GM19328 (cell line): ENCODE measurements around the gene ATP4A.

Experiments used
- ATAC-seq: cut with Tn5 transposase; IDR thresholded peaks from one replicate; pipeline ENCODE4 v1.9.1; 2021; ENCODE audit warnings: mild to moderate bottlenecking, moderate library complexity; ENCODE audit not compliant: unreplicated experiment

ATP4A gene

DNA sequence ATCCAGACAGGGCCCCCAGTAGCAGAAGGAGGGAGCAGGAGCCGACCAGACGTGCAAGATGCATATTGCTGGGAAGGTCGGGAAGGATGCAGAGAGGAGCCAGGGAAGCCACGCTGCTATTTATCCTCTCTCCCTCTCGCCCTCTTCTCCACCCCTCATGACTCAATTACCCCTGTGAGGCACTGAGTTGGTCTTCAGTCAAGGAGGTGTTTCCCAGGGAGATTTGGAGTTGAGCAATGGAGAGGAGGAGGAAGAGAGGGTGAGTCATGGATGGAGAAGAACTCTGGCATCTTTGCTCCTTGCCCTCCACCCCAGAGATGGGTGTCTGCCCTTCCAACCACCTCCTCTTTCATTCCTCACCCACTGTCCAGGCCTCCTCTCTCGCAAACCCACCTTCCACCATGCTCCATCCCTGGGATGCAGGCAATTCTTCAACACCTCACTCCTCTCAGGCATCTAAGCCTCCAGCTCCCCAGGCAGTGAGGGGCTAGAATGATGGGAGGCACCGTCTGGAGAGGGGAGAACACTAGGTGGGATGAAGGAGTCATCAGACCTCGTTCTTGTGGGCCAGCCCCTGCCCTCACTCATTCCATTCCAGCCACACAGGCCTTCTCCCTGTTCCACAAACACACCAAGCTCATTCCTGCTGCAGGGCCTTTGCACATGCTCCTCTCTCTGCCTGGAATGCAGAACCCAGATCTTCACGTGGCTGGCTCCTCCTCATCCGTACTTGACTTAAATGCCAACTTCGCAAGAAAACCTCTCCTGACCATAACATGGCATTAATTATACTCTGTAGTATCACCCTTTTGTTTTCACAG is 35.0 kb downstream of the ATP4A start, which contains the start of gene SBSN:
Gene SBSN (minus strand): TSS at position 94 of the 821 bp plus-strand sequence. CDS start 30 bp downstream, at position 64.
- ATAC-seq = no peak

DNA sequence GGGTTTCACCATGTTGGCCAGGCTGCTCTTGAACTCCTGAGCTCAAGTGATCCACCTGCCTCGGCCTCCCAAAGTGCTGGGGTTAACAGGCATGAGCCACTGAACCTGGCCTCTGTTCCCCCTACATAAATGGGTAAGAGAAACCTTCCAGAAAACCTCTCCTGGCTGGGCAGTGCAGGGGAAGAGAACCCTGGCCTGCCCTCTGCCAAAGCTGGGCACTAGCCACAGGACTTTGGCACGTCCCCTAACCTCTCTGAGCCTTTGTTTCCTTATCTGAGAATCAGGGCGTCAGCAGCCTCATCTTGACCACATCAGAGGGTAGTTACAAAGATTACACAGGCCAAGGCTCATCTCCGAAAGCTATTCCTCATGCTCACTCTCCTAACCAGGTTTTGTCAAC is 37.6 kb downstream of the ATP4A start:
- ATAC-seq = no peak

DNA sequence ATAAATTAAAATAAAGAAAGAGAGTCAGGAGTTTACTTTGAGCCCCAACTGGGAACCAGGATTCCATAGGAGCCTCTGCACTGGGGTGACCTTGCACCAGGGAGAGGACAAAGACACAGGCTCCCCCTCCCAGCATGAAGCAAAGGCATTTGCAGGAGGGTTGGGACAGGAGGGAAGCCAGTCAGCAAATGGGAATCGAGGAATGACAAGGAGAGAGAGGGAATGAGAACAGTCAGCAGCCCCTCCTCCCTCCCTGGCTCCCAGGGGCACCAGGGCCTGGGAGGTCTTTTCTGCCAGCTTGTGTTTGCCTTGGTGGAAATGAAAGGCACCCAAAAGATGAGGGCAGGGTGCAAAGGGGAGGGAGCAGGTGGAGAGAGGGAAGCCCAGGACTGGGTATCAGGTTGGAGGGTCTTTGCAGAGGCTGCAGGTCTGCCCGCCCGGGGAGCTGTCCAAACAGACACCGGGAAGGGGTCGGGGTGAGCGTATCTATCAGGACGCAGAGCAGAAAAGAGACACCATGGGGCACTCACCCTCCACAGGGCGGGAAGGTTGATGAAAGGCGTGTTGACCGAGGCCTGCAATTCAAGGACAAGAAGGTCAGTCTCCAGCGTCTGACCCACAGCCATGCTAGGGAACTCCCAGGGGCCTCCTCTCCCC is 39.1 kb downstream of the ATP4A start:
- ATAC-seq = no peak

DNA sequence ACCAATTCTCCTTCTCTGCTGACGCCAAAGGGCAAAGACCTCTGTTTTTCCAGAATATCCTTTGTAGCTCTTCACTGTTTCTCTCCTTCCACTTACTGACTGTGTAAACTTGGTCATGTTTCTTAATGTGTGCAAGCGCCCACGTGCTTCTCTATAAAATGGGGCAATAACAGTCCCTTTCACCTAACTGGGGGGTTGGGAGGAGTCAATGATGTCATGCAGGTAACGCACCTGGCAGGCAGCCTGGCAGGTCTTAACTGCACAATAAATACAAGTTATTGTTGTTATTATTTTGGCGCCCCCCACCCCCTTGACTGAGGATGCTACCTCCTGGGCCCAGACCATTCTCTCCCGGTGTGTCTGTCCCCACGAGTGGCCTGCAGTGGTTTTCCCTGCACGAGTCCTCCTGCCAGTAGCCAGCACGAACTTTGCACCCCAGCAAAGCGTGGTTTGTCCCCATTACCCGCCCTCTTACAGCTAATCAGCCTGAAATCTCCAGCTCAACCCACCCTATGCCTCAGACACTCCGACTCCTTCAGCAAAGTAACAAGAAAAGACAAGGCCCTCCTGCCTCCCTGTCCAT is 40.6 kb downstream of the ATP4A start:
- no peak for ATAC-seq

DNA sequence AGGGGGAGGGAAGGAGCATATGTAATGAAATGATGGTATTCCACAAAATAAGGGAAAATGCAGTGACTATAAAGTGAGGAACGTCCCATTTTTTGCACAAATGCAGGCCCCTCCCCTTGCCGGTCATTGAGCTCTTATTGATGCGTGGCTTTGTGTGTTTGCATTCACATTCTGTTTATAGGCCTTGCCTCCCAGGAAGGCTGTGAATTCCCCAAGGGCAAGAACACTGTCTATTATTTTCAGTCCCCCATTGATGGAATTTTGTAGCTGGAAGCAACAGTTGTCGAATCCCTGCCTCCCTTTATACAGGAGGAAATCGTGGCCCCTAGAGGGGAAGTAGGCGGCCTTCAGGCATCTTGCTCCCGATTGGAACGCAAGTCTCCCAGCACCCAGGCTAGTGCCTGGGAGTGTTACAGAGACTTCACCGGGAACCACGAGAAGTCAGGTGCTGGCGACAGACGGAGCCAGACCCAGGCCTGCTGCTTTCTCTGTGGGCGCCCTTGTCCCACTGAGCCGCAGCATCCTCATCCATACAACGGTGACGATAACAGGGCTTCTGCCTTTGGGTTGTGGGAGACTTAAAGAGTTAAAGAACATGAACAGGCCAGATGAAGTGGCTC is 42.2 kb downstream of the ATP4A start:
- no peak for ATAC-seq

DNA sequence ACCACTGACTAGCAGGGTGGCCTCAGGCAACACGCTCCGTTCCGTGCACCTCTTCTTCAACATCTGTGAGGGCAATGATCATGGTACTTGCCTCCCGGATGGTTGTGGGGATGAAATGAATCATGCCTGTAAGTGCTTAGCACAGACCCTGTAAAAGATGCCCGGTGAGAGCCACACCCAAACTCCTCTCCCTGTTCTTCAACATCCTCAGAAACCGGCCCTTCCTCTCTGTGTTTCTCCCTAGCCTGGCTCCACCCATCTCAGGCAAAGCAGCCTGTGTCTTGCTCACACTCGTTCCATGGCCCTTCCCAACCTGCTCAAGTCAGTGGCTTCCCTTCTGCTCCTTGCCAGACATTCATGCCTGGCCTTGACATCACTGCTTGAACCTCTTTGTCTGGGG is 44.2 kb downstream of the ATP4A start:
- no peak for ATAC-seq

DNA sequence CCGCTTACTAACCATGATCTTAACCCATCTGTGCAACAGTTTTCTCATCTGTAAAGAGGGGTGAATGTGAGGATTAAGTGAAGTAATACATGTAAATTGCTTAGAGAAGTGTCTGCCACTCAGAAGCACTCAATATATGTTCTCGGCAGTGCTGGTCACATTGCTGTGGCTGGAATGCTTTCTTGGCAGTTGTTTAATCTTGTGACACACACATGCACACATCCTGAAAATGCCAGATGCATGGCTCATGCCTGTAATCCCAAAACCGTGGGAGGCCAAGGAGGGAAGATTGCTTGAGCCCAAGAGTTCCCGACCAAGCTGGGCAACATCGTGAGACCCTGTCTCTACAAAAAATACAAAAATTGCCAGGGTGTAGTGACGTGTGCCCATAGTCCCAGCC is 45.1 kb downstream of the ATP4A start:
- no peak for ATAC-seq

DNA sequence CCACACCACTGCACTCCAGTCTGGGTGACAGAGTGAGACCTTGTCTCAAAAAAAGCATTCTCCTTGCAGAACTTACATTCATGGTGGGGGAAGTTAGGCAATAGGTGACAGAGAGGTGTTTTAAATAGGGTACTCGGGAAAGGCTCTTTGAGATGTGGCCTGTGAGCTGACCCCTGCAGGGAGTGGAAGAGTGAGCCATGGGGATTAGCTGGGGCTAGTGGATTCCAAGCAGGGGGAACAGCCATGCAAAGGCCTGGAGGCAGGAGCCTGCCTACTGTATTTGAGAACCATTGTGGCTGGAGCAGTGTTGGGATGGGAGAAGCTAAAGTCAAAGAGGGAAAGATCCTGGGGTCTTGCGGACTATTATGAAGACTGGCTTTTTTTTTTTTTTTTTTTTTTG is 46.1 kb downstream of the ATP4A start:
- ATAC-seq = no peak

DNA sequence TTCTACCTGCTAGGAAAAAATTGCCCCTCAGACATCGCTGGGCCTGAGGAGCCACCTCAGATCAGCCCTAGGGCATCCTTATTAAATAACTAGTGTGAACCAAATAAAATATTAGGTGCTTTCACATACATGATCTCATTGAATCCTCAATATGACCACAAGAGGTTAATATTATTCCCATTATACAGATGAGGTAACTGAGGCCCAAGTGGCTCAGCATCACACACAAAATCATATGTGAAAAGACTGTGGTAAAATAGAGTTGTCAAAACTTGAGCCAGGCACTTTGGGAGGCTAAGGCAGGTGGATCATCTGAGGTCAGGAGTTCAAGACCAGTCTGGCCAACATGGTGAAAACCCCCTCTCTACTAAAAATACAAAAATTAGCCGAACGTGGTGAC is 47.1 kb downstream of the ATP4A start:
- ATAC-seq = no peak

DNA sequence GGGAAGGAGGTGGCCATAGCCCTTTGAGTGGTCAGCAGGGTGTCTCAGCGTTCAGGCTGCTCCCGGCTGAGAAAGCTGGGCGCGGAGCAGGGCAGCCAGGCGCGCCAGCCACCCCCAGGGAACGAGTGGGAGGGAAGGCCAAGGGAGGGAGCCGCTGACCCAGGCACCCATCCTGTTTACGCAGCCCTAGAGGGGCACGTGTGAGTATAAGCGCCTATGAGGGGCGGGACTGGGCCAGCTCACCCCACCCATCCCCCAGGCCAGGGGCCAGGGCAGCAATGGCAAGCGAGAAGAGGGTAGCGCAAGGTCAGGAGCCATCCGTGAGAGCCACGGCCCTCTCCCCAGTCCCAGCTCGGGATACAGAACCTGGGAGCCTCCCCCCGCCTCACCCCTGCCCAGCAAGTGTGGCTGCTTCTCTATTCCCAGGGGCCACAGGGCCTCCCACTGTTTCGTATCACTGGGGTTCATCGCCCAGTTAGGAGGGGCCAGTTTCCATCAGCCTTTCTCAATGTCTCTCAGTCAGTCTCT is 49.1 kb downstream of the ATP4A start:
- ATAC-seq = no peak

DNA sequence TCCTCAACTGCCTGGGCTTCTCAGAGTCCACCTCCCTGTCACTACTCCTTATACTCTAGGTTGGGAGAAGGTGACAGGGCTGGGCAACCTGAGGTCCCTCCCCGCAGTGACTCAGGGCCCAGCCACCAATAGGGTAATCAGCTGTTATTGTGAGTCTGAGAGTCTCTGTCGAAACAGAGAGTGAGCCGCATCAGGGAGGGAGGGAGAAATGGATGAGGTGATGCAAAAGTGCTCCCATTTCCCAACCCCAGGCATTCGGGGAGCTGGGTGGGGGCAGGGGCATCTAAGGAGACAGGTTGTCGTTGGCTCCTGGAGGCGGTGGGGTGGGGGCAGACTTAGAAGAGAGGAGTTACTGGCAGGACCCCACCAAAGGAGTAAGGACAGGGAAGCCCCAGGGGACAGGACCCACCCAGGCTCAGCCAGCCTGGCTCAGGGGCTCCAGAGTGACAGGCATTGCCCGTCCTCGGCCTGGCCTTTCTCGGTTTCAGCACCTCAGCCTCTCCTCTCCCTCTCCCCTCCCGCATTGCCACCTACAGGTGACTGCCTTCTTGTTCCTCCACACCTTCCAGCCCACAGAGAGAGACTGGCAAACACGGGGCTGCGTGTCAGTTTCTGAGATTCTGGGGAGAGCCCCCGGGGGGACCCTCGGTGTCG is 49.7 kb downstream of the ATP4A start, which contains the start of gene DMKN:
Gene DMKN (minus strand): TSS at position 22 of the 654 bp plus-strand sequence. CDS start 174 bp downstream, outside the sequence.
- no peak for ATAC-seq

DNA sequence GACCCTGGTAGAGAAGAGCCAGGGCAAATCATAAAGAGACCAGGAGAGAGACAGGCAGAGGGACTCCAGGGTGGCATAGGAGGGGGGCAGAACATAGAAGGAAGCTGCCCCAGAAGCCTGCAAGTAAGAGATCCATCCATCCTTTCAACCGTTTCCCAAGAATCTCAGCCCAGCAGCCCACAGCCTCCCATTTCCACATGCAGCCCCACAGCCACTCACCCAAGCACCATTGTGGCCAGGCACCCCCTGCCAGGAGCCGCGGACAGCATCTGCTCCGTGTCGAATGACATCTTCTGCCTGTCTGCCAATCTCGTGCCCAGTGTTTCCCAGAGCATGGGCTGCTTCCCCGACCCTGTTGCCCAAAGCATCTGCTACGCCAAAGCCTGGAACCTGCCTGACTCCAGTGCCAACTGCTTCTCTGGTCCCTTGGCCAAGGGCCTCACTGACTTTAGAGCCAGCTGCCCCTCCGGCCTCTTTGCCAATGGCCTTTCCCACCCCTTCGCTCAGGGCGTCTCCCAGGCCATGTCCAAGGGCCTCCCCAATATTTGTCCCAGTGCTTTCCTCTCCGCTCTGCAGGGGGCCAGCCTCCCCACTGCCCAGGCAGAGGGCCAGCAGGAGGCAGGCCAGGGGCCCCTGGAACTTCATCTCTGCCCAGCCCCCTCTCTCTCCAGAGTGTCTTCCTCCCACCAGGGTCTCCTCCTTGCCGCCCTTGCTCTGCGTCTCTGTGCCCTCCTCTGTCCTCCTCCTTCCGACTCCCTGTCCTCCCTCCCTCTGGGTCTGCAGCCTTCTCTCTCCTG is 50.4 kb downstream of the ATP4A start:
- ATAC-seq = no peak

DNA sequence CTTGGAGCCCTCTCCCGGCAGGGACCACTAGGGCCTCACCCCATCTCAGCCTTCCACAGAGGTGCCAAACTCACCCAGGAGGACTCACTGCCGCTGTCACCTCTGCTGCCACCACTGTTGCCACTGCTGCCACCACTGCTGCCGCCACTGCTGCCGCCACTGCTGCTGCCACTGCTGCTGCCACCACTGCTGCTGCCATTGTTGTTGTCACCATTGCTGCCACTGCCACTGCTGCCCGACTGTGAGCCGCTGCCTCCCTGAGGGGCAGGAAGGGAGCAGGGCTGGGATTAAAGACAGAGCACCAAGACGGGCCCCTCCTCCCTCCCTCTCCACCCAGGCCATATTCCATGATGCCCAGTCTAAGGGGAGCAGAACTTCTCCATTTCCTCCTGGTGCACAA is 52.1 kb downstream of the ATP4A start:
- ATAC-seq = no peak

DNA sequence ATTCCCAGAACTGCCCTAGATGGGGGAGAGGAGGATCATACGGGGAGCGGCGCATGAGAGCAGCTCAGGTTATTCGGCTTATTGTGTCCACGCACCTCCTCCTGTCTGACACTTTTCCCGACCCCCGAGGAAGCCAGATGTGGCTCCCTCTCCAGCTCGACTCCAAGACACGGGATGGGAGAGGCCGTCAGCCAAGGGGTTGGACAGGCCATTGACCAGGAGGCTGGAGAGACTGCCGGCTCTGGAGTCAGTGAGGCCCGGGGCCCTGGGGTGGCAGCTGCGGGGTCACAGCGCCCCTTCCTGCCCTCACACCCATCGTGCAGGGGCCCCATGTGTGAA is 52.9 kb downstream of the ATP4A start:
- no peak for ATAC-seq

DNA sequence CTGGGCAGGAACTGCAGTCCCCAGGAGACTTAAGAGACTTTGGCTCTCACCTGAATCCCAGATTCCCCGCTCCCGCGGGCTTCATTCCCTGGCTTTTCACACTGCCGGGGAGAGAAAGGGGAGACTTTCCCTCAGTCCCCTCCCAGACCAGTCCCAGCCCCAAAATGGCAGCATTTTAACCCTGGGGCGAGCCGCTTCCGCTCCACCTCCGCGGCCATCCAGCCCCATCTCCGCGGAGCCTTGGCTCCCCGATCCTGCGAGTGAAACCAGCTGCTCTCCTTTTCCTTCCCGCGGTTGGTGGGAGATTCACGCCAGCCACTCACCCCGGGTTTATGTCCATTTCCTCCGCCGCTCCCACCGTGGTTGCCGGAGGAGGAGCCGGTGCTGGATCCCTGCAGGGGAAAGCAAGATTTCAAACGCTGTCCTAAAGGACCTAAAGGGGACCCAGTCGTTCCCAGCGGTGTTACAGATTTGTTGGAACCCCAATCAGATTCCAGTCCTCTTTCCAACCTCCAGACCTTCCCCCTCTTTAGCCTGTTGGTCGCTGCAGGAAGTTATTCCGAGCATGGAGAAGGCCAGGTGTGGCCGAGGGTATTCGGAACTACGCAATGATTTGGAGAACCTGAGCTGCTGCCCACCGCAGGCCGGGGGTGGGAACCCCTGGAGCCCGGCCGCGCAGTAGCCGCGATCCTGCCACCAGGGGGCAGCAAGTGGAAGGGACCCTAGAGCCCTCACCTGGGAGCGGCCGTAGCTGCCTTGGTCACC is 53.4 kb downstream of the ATP4A start:
- ATAC-seq = no peak

DNA sequence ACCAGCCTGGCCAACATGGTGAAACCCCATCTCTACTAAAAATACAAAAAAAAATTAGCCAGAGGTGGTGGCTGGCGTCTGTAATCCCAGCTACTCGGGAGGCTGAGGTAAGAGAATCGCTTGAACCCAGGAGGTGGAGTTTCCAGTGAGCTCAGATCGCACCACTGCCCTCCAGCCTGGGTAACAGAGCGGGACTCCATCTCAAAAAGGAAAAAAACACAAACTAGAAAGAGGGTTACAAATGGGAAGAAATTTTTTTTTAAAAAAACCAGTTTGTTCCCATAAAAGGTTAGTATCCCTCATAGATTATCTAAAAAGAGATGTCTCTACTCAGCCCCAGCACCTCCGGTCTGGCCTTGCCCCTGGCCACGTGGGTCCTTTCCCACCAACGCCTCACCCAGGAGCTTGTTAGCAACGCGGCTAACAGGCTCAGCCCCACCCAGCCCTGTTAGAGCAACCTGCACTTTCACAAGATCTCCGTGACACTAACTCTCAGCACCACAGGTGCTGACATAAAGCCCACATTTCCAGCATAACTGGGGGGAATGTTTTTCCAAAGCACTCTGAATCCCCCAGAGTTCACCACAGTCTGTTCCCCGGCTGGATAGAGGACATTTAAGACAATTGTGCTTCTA is 54.3 kb downstream of the ATP4A start:
- no peak for ATAC-seq

DNA sequence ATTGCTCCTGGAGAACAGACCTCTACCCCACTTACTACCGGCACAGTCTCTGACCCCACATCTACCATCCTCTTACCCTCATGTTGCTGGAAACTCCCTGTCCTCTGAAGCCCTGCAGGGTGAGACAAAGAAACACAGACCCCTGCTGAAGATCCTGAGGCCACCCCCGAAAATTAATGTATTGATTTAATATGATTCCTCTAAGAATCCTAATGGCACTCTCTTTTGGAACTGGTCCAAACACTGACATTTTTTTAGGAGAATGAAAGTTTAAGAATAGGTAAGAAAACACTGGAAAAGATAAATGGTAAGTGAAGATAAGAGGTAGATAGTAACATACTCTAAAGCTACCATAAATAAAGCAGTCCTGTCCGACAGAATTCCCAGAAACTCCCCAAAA is 55.3 kb downstream of the ATP4A start:
- no peak for ATAC-seq

DNA sequence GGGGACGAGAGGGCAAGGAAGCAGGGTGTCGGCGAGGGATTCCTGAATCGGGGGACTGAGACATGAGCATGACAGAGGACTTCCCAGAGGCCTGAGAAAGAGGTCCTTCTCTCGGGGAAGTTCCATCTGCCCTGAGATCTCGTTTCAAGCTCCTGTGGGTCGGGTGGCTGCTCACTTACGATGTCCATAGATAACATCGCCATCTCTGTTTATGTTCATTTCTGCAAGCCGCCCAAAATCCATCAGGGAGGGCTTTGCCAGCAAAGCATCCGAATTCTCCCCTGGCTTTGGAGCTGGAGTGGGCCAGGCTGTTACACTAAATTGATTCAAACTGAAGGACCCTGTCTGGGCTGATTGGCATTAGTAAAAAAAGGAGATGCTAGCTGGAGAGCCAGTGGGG is 55.9 kb downstream of the ATP4A start:
- ATAC-seq = no peak

DNA sequence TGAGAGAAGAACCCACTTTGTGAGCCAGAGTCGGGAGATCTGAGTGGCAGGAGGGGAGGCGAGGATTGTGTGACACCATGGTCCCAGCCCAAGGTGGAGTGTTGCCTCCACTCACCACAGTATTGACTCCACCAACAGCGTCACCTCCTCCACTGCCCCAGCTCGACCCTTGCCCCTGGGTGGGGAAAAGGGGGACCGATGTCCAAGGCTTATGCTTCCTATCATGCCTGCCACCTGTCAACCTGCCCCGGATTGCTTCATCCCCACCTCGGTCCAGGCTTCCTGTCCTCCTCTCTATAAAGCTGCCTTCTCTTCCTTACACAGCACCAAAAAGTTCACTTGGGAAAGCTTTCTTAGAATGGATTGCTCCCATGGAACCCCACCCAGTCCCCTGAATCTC is 57.4 kb downstream of the ATP4A start:
- ATAC-seq = no peak
